WERI-Rb-1 (cell line): Measurements from ENCODE around the gene SEC61A2.

Experiments used
- DNase-seq: peaks from one replicate; pipeline ENCODE4 v3.0.0-alpha.2; 2020
- H3K27ac ChIP-seq: fragments of 250-450 bp; sonication (Bioruptor Pico); 2 replicates; pipeline ENCODE4 v1.5.1; 2020; ENCODE audit warnings: mild to moderate bottlenecking, moderate library complexity
- H3K27me3 ChIP-seq: fragments of 250-450 bp; sonication (Bioruptor Pico); 2 replicates; pipeline ENCODE4 v1.5.1; 2021; ENCODE audit warnings: mild to moderate bottlenecking, low read depth, moderate library complexity; ENCODE audit not compliant: insufficient read depth, severe bottlenecking
- H3K36me3 ChIP-seq: fragments of 250-450 bp; sonication (Bioruptor Pico); 2 replicates; pipeline ENCODE4 v1.5.1; 2020; ENCODE audit warnings: mild to moderate bottlenecking, moderate library complexity
- H3K4me3 ChIP-seq: 2 replicates; pipeline ENCODE4 v1.5.1; 2011; ENCODE audit warnings: low read depth, mild to moderate bottlenecking, control low read depth, low read length
- H3K9me3 ChIP-seq: fragments of 250-450 bp; sonication (Bioruptor Pico); 2 replicates; pipeline ENCODE4 v1.5.1; 2021; ENCODE audit warnings: mild to moderate bottlenecking, moderate library complexity; ENCODE audit not compliant: severe bottlenecking
- TF ChIP-seq, protein P1 (sequence below): IDR thresholded peaks from 2 replicates; pipeline ENCODE4 v1.5.1; 2011; ENCODE audit warnings: low read depth, mild to moderate bottlenecking, control low read depth, inconsistent platforms, low read length

Gene SEC61A2

DNA sequence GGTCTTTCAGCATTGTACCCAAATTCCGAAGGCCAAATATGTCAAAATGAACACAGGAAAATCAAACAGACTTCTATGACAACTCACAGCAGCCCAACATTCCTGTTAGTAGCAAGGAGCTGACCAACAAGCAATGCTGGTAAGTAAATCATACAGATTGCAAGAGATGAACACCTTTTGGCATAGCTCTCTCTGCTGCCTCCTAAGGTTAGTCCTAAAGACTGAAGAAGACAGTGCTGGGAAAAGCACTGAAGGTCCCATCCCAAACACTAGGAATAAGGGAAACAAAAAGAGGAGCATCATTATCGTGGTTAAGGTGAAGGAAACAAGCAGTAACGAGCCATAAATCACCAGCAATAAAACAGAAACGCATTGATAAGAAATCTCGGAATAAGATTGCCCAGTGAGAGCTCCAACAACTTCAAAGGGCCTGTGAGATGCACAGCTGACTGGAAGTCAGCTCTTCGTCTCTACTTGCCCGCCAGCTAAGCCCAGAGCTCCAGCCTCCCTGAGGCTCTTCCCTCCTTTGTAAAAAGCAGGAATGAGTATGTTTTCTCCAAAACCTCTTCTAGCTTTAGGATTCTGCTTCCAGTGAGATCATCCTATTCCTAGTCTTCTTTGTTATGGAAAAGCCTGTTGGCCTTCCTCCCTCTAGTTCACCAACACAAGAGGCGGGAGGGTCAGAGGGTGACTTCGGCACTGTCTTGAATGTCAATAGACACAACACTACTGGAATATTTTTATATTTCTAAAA, 50.9 kb downstream of the SEC61A2 start:
- Histone ChIP-seq H3K4me3 (no peak overlapping the region), H3K36me3 (no peaks in the 10 kb centered on the region), H3K27ac (no peak overlapping the region), H3K9me3 (no peaks in the 10 kb centered on the region), H3K27me3 (no peaks in the 10 kb centered on the region)
- TF ChIP-seq, protein P1, sequence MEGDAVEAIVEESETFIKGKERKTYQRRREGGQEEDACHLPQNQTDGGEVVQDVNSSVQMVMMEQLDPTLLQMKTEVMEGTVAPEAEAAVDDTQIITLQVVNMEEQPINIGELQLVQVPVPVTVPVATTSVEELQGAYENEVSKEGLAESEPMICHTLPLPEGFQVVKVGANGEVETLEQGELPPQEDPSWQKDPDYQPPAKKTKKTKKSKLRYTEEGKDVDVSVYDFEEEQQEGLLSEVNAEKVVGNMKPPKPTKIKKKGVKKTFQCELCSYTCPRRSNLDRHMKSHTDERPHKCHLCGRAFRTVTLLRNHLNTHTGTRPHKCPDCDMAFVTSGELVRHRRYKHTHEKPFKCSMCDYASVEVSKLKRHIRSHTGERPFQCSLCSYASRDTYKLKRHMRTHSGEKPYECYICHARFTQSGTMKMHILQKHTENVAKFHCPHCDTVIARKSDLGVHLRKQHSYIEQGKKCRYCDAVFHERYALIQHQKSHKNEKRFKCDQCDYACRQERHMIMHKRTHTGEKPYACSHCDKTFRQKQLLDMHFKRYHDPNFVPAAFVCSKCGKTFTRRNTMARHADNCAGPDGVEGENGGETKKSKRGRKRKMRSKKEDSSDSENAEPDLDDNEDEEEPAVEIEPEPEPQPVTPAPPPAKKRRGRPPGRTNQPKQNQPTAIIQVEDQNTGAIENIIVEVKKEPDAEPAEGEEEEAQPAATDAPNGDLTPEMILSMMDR: no peak
- DNase-seq: no peak

DNA sequence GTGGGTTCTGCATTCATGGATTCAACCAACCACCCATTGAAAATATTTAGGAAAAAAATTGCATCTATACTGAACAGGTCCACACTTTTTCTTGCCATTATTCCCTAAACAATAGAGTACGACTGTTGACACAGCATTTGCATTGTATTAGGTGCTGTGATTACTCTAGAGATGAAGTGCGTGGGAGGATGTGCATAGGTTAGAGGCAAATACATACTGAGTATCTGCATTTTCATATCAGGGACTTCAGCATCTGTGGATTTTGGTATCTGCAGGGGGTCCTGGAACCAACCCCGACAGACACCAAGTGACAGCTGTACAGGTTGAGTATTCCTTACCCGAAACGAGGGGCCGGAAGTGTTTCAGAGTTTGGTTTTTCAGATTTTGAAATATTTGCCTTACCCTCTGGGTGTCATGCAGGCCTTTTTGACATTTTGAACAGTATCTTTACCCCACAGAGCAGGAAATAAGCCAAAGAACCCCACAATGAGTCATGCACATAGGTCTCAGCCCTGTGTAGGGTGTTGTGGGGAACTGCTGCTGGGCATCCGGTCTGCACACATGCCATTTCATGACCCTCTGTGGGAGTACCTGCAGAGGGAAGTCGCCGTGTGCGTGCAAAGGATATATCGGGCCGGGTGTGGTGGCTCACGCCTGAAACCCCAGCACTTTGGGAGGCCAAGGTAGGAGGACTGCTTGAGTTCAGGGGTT, 51.7 kb downstream of the SEC61A2 start:
- no peak overlapping the region for H3K4me3 ChIP-seq
- H3K9me3 ChIP-seq: no peaks in the 10 kb centered on the region
- DNase-seq: no peak
- no peak overlapping the region for H3K27ac ChIP-seq
- no peaks in the 10 kb centered on the region for H3K27me3 ChIP-seq
- peaks cover 2% of the 10 kb centered on the region; the same call in 1 of the 2 replicates for H3K36me3 ChIP-seq
- TF ChIP-seq, protein P1: no peak

DNA sequence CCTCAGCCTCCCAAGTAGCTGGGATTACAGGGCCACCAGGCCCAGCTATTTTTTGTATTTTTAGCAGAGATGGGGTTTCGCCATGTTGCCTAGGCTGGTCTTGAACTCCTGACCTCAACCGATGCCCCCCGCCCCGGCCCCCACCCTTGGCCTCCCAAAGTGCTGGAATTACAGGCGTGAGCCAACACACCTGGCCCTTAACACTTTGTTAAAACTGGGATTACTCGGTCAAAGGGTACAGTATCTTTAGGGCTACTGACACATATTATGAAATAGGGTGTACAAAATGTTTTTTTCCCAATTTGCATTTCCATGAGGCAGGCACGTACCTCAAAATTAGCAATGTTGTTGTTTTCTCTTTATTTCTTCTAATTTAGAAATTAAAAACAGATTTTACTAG, 54.7 kb downstream of the SEC61A2 start:
- TF ChIP-seq, protein P1: no peak
- no peak overlapping the region for H3K4me3 ChIP-seq
- no peaks in the 10 kb centered on the region for H3K9me3 ChIP-seq
- no peak overlapping the region for H3K27ac ChIP-seq
- DNase-seq: no peak
- H3K36me3 ChIP-seq: peaks cover 2% of the 10 kb centered on the region; the same call in 1 of the 2 replicates
- H3K27me3 ChIP-seq: no peaks in the 10 kb centered on the region

DNA sequence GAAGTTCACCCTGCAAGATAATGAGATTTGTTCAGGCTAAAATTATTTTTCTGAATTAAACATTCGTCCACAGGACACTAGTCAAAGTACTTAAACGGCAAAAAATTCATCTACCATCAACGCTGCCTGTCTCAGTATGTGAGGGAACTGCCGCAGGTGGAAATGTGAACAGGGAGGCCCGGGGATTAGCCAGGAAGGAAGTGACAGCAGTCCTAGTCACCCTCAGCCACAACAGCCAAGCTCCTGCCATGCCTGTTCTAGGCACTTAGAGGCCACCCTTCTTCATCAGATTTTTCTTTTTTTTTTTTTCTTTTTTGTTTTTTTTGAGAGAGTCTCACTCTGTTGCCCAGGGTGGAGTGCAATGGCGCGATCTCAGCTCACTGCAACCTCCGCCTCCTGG, 56.8 kb downstream of the SEC61A2 start:
- H3K36me3 ChIP-seq: peaks cover 2% of the 10 kb centered on the region; the same call in 1 of the 2 replicates
- H3K9me3 ChIP-seq: no peaks in the 10 kb centered on the region
- H3K27ac ChIP-seq: no peak overlapping the region

DNA sequence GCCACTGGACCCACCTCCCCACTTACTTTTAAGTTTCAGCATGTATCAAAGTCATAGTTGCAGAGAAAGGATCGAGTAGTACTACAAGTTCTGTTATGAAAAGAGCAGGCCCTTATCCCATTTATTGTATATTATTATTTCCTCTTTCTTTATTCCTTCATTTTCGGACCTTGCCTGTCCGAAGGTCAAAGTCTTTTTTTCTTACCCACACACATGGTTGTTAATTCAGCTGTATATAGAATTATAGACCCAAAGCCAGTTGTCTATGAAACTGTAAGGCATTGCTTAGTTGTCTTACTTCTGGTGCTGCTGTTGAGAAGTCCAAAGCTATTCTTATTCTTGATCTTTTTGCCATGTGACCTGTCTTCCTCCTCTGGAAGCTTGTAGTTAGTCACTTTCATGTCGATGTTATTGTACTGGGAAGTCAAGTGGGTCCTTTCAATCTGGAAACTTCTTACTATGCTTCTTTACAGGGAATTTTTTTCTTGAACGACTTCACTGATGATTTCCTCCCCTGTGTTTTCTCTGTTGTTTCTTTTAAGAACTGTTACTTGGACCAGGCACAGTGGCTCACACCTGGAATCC, 57.9 kb downstream of the SEC61A2 start:
- Histone ChIP-seq H3K36me3 (peaks cover 2% of the 10 kb centered on the region; the same call in 1 of the 2 replicates), H3K9me3 (no peaks in the 10 kb centered on the region), H3K27me3 (no peaks in the 10 kb centered on the region), H3K4me3 (no peak overlapping the region), H3K27ac (no peak overlapping the region)
- TF ChIP-seq, protein P1: no peak
- DNase-seq: no peak

More for the DNA sequence above, 56.8 kb downstream of the SEC61A2 start:
- no peak for DNase-seq
- H3K27me3 ChIP-seq: no peaks in the 10 kb centered on the region
- H3K4me3 ChIP-seq: no peak overlapping the region
- TF ChIP-seq, protein P1: no peak
